Osteoblast (primary cell): ENCODE results near the gene AIF1. TPM values are rescaled to one million over a fixed set of nuclear protein-coding genes. Genes with fewer than 3 reads are reported as not detected.
A peak's percentile ranks its signal among the peaks of the same experiment; 100 is the strongest.

Source experiments
- DNase-seq: peaks from one replicate; pipeline ENCODE4 v3.0.0; 2011; ENCODE audit warnings: low spot score, mixed read lengths; ENCODE audit not compliant: insufficient read length; ENCODE audit errors: missing footprints
- H2AFZ ChIP-seq: 2 replicates; pipeline ENCODE4 v1.6.0; 2011; ENCODE audit warnings: mild to moderate bottlenecking, low read length
- H3K27ac ChIP-seq: 2 replicates; pipeline ENCODE4 v1.5.1; 2011; ENCODE audit warnings: mild to moderate bottlenecking, low read depth, low read length, moderate library complexity
- H3K27me3 ChIP-seq: 2 replicates; pipeline ENCODE4 v1.6.0; 2012; ENCODE audit warnings: mild to moderate bottlenecking, control low read depth, inconsistent platforms, low read length, moderate library complexity; ENCODE audit not compliant: insufficient read depth
- H3K36me3 ChIP-seq: 2 replicates; pipeline ENCODE4 v1.5.1; 2011; ENCODE audit warnings: mild to moderate bottlenecking, low read length, control low read depth, moderate library complexity; ENCODE audit not compliant: insufficient read depth
- H3K4me1 ChIP-seq: 2 replicates; pipeline ENCODE4 v1.5.1; 2011; ENCODE audit warnings: mild to moderate bottlenecking, low read length, control low read depth, moderate library complexity; ENCODE audit not compliant: insufficient read depth
- H3K4me2 ChIP-seq: 2 replicates; pipeline ENCODE4 v1.6.0; 2011; ENCODE audit warnings: mild to moderate bottlenecking, low read length; ENCODE audit not compliant: insufficient read depth
- H3K4me3 ChIP-seq: fragments of 200-600 bp; sonication (generic); 3 replicates; pipeline ENCODE4 v1.5.1; 2012; ENCODE audit warnings: mild to moderate bottlenecking, low read length, inconsistent platforms; ENCODE audit not compliant: insufficient read depth
- H3K79me2 ChIP-seq: 2 replicates; pipeline ENCODE4 v1.6.0; 2012; ENCODE audit warnings: mild to moderate bottlenecking, low read length, control low read depth, inconsistent platforms; ENCODE audit not compliant: insufficient read depth
- H3K9me3 ChIP-seq: 2 replicates; pipeline ENCODE4 v1.5.1; 2011; ENCODE audit warnings: low read depth, low read length, control low read depth
- H4K20me1 ChIP-seq: 2 replicates; pipeline ENCODE4 v1.6.0; 2012; ENCODE audit warnings: mild to moderate bottlenecking, low read length, control low read depth; ENCODE audit not compliant: insufficient read depth
- total RNA-seq: library from RNA; depleted of rRNA; stranded (reverse); fragments of >200 nt; gene quantifications from 2 replicates; pipeline ENCODE4 v1.2.3, GENCODE V29; 2012
- TF ChIP-seq, protein P1 (sequence below): IDR thresholded peaks from 2 replicates; pipeline ENCODE4 v1.5.1; 2011; ENCODE audit warnings: mild to moderate bottlenecking, low read depth, low read length, moderate library complexity; ENCODE audit errors: extremely low read depth

The AIF1 gene
- total RNA-seq, 1 donor, result 0.36 TPM

DNA sequence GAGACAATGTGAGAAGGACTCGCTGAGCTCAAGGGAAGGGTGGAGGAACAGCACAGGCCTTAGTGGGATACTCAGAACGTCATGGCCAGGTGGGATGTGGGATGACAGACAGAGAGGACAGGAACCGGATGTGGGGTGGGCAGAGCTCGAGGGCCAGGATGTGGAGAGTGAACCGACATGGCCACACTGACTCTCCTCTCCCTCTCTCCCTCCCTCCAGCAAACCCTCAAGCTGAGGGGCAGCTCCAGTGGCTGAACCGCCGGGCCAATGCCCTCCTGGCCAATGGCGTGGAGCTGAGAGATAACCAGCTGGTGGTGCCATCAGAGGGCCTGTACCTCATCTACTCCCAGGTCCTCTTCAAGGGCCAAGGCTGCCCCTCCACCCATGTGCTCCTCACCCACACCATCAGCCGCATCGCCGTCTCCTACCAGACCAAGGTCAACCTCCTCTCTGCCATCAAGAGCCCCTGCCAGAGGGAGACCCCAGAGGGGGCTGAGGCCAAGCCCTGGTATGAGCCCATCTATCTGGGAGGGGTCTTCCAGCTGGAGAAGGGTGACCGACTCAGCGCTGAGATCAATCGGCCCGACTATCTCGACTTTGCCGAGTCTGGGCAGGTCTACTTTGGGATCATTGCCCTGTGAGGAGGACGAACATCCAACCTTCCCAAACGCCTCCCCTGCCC lies 38.0 kb upstream of the AIF1 start:
- DNase-seq, result peak; percentile 36
- no peak overlapping the region for H3K4me3 ChIP-seq
- H3K4me1 ChIP-seq, result peaks cover 14% of the 10 kb centered on the region
- TF ChIP-seq, protein P1, sequence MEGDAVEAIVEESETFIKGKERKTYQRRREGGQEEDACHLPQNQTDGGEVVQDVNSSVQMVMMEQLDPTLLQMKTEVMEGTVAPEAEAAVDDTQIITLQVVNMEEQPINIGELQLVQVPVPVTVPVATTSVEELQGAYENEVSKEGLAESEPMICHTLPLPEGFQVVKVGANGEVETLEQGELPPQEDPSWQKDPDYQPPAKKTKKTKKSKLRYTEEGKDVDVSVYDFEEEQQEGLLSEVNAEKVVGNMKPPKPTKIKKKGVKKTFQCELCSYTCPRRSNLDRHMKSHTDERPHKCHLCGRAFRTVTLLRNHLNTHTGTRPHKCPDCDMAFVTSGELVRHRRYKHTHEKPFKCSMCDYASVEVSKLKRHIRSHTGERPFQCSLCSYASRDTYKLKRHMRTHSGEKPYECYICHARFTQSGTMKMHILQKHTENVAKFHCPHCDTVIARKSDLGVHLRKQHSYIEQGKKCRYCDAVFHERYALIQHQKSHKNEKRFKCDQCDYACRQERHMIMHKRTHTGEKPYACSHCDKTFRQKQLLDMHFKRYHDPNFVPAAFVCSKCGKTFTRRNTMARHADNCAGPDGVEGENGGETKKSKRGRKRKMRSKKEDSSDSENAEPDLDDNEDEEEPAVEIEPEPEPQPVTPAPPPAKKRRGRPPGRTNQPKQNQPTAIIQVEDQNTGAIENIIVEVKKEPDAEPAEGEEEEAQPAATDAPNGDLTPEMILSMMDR, result no peak
- no peaks in the 10 kb centered on the region for H3K36me3 ChIP-seq
- H3K9me3 ChIP-seq, result no peaks in the 10 kb centered on the region
- H3K27me3 ChIP-seq, result no peaks in the 10 kb centered on the region
- no peak overlapping the region for H2AFZ ChIP-seq
- no peak overlapping the region for H3K27ac ChIP-seq
- H3K79me2 ChIP-seq, result no peaks in the 10 kb centered on the region
- no peak overlapping the region for H3K4me2 ChIP-seq
- no peaks in the 10 kb centered on the region for H4K20me1 ChIP-seq

DNA sequence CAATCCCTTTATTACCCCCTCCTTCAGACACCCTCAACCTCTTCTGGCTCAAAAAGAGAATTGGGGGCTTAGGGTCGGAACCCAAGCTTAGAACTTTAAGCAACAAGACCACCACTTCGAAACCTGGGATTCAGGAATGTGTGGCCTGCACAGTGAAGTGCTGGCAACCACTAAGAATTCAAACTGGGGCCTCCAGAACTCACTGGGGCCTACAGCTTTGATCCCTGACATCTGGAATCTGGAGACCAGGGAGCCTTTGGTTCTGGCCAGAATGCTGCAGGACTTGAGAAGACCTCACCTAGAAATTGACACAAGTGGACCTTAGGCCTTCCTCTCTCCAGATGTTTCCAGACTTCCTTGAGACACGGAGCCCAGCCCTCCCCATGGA lies 37.5 kb upstream of the AIF1 start:
- H3K27ac ChIP-seq, result no peak overlapping the region
- no peaks in the 10 kb centered on the region for H3K9me3 ChIP-seq
- TF ChIP-seq, protein P1, result no peak
- H3K4me1 ChIP-seq, result peaks cover 14% of the 10 kb centered on the region
- H3K4me2 ChIP-seq, result no peak overlapping the region
- H3K79me2 ChIP-seq, result no peaks in the 10 kb centered on the region
- H3K36me3 ChIP-seq, result no peaks in the 10 kb centered on the region
- DNase-seq, result peak; percentile 48
- H4K20me1 ChIP-seq, result no peaks in the 10 kb centered on the region
- H3K4me3 ChIP-seq, result no peak overlapping the region
- no peak overlapping the region for H2AFZ ChIP-seq
- no peaks in the 10 kb centered on the region for H3K27me3 ChIP-seq

DNA sequence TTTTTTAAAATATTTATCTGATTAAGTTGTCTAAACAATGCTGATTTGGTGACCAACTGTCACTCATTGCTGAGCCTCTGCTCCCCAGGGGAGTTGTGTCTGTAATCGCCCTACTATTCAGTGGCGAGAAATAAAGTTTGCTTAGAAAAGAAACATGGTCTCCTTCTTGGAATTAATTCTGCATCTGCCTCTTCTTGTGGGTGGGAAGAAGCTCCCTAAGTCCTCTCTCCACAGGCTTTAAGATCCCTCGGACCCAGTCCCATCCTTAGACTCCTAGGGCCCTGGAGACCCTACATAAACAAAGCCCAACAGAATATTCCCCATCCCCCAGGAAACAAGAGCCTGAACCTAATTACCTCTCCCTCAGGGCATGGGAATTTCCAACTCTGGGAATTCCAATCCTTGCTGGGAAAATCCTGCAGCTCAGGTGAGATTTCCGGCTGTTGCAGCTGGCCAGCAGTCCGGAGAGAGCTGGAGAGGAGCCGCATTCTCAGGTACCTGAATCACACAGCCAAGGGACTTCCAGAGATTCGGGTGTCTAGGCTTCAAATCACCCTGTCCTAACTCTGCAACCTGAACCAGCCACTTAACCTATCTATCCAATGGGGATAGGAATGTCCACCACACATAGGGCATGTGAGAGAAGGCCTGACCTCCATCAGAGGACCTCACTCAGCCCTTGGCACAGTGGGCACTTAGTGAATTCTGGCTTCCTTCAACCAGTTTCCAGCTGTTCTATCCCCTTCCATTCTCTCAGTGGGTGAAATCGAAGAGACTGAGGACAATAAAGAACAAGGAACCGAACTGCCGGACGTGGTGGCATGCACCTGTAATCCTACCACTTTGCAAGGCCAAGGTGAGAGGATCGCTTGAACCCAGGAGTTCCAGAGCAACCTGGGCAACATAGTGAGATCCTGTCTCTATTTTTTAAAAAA lies 36.6 kb upstream of the AIF1 start:
- Histone ChIP-seq H2AFZ (no peak overlapping the region), H3K9me3 (no peaks in the 10 kb centered on the region), H4K20me1 (no peaks in the 10 kb centered on the region), H3K4me2 (no peak overlapping the region), H3K27ac (no peak overlapping the region), H3K4me3 (no peak overlapping the region), H3K4me1 (peaks cover 14% of the 10 kb centered on the region), H3K36me3 (no peaks in the 10 kb centered on the region), H3K27me3 (no peaks in the 10 kb centered on the region), H3K79me2 (no peaks in the 10 kb centered on the region)
- TF ChIP-seq, protein P1, result no peak
- DNase-seq, result no peak

DNA sequence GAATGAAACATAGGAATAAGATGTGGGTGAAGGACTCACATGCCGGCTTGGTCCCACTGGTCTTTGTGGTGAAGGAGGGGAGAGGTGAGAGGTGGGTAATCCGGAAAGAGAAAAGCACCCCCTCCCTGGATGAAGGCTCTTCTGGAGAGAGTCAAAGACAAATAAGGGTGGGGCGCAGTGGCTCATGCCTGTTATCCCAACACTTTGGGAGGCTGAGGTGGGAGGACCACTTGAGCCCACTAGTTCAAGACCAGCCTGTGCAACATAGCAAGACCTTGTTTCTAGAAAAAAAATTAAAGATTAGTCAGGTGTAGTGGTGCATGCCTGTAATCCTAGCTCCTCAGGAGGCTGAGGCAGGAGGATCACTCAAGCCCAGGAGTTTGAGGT lies 35.9 kb upstream of the AIF1 start:
- Histone ChIP-seq H3K27me3 (no peaks in the 10 kb centered on the region), H3K4me2 (no peak overlapping the region), H4K20me1 (no peaks in the 10 kb centered on the region), H3K9me3 (no peaks in the 10 kb centered on the region), H3K4me3 (no peak overlapping the region), H2AFZ (no peak overlapping the region), H3K79me2 (no peaks in the 10 kb centered on the region), H3K27ac (no peak overlapping the region), H3K36me3 (no peaks in the 10 kb centered on the region), H3K4me1 (peaks cover 14% of the 10 kb centered on the region)
- DNase-seq, result no peak
- TF ChIP-seq, protein P1, result no peak
